Stimulated activated CD8-positive, alpha-beta memory T cell treated with anti-CD3 and anti-CD28 coated beads, Interleukin-4, amount 100 ng/mL, for 4 hours (primary cell): Measurements from ENCODE around the gene CDH4.

Experiments used
- DNase-seq, 2 donors: peaks; one replicate each; pipeline ENCODE4 v3.0.0-alpha.2; 2020; ENCODE audit warnings: low read depth in 2 of 2, low spot score in 1 of 2

The CDH4 gene

DNA sequence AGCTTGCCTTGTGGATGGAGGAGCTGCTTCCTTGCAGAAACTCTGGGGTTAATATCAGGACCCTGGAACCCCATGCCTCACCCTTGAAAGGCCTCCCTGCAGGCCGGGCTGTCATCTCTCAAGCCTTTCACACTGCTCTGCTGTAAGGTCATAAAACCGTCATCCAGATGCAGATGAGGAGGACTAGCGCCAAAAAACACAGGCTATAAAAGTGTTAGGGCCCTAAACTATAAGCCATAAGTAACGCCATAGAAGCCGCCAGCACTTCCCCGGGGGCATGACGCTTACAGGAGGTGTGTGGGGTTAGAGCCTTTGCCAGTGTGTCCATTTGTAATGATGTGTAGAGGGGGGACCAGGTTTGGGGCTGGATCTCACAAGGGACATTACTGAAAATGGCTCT is 47.6 kb downstream of the CDH4 start:
- DNase-seq, result no peak

- no peak for DNase-seq
Measured at GRCh38 chr20:61300293-61300692, 48.2 kb downstream of the CDH4 start.

DNA sequence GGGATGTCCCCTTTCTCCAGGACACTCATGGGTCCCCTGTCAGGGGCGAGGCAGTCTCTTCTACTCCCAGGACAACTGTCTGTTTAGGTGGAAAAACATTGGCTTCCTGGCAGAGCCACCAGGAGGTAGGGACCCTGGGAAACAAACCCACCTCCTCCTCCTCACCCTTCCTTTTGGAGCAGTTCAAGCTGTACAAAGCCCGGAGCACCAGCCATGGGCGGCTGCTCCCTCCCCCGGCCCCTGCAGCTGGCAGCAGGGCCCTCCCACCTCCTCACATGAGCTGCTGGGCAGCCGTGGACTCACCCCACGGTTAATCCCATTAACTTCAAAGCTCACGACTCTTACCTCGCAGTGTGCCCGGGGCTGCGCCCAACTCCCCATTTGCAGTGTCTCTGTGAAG is 48.6 kb downstream of the CDH4 start:
- DNase-seq, result no peak

DNA sequence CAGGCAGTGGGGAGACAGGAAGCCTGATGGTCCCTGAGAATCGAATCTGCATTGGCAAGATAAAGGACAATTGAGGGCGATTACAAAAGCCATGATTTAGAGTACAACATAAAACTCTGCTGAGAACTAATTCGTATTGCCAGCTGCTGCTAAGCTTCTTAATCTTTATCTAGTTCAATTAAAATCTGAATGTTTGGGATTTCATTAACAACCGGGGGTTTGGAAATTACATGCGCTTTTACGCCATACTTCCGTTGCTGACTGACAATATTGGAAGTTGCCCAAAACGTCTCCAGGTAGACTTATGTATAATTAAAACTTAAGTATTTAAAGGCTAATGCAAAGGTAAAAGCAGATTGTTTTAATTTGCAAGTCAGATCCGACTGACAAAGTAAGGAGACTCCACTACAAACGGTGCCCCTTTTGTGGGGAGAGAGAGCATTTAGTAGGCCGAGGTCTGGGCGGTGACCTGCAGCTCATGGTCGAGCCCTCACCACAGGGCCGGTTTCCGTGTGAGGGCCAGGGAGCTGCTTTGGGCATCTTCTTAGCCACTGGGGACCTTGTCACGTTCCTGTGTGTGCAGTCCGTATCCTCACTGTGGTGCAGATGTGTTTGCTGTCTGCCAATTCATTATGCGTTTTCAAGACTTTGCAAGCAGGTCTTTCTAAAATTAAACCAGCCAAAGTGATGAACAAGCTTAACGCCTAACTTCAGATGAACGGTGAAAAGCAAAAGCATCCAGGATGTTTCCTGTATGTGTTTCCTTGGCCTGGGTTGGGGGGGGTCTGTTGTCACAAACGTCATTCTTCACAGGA is 49.9 kb downstream of the CDH4 start:
- DNase-seq, result no peak

DNA sequence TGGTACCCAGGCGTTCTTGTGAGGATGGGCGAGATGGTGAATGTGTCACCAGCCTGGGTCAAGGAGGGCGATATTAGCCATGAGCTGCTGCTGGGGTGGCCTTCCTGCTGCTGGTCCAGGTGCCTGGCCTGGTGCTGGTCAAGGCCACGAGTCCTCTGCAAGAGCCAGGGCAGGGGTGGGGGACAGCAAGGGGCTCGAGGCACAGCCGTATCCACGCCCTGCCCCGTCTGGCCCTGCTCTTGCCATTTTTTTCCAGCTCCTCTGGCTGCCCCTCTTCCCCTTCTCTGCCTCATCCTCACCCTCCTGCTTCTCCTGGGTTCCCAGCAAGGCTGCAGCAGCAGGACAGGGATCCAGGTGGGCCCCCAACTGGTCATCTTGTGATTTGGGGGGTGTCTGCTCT is 51.2 kb downstream of the CDH4 start:
- DNase-seq, result no peak

DNA sequence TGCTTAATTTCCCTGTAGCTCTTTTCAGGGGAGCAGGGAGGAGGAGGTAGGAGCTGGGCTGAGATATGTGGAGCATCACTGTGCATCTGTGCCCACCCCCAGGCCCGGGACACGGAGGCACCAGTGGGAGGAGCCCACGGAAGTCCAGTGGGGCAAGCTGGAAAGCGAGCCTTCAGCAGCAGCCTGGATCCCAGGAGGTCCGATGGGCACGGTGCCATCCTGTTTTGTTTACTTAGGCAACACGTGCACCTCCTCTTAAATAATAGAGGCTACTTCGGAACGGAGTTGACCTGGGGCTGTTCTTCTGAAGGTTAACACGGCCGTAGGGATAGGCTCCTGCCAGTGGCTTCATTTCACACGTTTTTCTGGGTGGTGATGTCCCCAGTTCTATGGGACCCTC is 51.6 kb downstream of the CDH4 start:
- no peak for DNase-seq

DNA sequence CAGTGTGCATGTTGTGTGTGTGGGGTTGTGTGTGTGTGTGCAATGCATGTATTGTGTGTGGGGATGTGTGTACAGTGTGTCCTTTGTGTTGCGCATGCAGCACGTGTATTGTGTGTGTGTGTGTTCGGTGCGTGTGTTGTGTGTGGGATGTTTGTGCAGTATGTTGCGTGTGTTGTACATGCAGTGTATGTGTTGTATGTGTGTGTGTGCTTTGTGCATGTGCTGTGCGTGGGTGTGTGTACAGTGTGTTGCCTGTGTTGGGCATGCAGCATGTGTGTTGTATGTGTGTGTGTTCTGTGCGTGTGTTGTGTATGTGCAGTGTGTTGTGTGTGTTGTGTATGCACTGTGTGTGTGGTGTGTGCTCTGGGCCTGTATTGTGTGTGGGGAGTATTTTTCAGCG is 52.7 kb downstream of the CDH4 start:
- DNase-seq, result no peak

DNA sequence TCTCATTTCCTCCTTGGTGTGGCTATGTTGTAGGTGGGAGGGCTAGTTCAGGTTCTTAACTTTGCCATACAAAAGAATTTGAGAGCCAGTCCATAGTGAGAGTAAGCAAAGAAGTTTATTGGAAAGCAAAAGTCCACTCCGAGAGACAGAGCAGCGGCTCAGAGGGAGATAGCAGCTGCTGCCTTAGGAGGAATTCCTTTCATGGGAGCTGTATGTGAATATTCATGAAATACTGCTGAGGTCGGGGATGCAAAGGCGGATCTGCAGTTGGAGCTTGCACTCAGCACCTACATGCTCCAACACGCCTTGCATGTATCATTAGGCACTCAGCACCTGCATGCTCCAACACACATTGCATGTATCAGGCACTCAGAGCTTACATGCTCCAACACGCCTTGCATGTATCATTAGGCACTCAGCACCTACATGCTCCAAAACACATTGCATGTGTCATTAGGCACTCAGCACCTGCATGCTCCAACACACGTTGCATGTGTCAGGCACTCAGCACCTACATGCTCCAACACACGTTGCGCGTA is 54.9 kb downstream of the CDH4 start:
- DNase-seq, result no peak

- DNase-seq, result no peak
Measured at GRCh38 chr20:61307686-61308476, 55.8 kb downstream of the CDH4 start.

DNA sequence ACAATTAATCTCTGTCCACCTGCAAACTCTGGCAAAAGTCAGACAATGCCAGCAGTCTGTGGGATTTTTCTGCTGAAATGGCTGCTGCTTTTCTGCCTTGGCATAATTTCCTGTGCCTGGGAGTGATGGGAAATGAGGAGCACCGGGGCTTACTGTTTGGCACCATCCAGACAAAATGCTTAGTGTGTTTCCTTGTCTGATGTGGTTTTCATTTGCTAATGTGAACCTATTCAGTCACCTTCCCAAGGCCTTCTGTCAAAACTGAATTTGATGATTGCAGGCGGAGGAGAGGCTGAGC is 56.4 kb downstream of the CDH4 start:
- no peak for DNase-seq

GRCh38 chr20:61310954-61311353 is 58.9 kb downstream of the CDH4 start:
- no peak for DNase-seq

GRCh38 chr20:61311656-61312387 is 59.8 kb downstream of the CDH4 start:
- no peak for DNase-seq

DNA sequence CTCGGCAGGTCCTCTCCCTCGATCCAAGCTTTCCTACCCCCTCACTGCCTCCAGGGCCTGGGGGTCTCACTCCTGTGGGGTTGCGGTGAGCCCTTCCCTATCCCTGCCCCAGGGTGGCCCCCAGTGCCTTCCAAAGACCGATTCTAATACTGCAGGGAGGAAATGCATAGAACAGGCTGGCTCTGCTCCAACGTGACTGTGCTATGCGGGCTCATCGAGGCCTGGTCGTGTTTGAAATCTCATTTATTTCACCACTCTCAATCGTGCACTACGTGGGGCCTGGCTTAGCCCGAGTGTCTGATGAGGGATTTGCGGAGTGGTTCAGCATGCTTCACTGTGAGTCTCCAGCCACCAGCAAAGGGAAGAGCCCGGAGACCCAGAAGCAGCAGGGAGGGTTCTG is 60.9 kb downstream of the CDH4 start:
- DNase-seq, result no peak

- DNase-seq, result no peak
Measured at GRCh38 chr20:61313396-61313795, 61.3 kb downstream of the CDH4 start.

GRCh38 chr20:61314326-61315010 is 62.4 kb downstream of the CDH4 start:
- no peak for DNase-seq

- no peak for DNase-seq
Measured at GRCh38 chr20:61315319-61315718, 63.3 kb downstream of the CDH4 start.

DNA sequence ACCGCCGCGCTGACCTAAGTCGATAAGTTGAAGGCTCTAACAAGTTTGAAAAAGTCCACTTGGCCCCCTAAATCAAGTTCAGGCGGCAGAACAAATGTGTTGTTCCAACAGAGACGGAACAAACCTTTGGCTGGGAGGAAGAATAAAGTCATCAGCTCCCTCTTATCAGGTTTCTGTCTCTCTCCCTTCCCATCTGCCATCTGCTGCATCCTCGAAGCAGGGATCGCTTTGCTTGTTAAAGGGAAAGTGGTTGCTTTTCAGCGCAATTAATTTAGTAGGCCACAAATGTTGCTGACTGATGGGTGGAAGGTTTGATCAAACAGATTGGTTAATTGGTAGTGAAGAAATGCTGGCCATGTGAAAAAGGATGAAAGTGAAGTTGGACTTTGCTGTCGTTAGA is 64.3 kb downstream of the CDH4 start:
- no peak for DNase-seq

DNA sequence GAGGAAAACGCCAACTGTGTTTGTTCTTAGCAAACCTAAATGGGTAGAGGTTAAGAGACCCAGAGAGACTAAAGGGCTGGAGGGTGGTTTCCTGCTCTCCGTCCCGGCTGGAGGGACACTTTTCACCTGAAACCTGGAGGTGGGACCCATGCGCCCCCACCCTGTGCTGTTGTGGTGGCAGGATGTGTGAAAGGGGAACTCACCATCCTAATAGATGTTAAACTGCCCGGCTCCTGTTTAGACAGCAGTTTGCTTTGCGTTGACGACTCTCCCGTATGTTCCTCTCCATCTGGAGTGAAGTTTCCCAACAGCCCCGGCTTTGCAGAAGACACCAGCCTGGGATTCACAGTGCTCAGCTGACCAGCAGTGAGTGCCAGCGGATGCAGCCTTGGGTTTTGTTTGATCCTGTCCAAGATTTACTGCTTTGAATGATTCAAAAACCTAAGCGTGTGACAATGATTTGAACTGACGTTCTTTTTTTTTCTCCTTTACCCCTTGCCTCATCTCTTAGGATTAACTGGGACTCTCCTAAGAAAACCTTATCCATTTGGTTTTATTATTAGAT is 66.0 kb downstream of the CDH4 start:
- no peak for DNase-seq

DNA sequence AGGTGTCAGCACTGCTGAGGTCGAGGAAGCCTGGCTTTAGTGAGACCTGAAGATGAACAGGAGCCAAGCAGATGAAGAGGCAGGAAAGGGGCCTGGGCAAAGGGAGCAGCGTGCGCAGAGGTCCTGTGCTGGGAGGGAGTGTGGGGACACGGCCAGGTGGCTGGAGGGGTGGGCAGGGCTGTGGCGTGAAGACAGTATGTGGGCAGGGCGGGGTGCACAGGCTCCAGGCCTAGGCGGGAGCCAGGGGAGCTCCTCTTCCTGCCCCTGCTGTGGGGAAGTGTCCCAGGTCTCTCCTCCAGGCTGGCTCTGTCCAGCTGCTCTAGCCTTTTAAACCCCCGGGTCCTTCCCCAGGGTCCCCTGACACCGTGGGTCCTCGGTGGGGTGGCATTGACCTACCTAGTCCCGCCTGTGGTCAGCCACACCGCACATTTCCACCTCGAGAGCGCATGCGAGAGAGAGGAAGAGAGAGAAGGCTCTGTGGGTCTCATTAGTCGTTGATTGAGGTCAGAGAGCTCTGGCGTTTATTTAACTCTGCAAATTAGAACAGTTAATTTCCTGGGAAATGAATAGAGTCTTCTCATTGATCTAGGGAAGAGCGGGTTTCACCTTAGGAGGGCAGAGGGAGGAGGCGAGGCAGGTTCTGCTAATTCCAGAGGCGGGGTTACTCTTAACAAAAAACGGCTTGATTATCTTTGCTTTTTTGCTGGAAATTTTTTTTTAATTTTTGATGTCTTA is 68.8 kb downstream of the CDH4 start:
- DNase-seq, result no peak

DNA sequence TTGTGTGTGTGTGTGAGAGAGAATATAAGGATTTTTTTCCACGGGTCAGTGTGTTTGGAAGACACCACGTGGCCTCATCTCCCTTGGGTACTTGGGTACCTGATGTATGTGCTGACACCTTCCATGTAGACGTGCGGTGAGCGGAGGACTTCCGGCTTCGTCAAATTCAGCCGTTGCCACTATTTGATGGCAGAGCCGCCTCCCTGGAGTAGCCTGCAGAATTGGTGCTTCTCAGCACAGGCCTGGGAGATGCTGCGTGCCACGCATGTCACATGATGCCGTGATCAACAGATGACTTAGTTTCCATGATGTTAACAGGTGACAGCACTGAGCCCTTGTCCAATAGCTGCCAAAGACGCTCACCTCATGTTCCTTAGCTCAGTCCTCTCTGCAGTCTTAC is 69.4 kb downstream of the CDH4 start:
- DNase-seq, result no peak
